ENCODE data around the gene AOC2. TPM values are rescaled to one million over a fixed set of nuclear protein-coding genes. Genes with fewer than 3 reads are reported as not detected.
"Not testable (repeated sequence)": the region's sequence is repeated elsewhere in the genome, so short reads cannot be mapped to it uniquely, and the experiment has no call there.

The AOC2 gene
- total RNA-seq, 1 donor from 2014 or later, result not detected

DNA sequence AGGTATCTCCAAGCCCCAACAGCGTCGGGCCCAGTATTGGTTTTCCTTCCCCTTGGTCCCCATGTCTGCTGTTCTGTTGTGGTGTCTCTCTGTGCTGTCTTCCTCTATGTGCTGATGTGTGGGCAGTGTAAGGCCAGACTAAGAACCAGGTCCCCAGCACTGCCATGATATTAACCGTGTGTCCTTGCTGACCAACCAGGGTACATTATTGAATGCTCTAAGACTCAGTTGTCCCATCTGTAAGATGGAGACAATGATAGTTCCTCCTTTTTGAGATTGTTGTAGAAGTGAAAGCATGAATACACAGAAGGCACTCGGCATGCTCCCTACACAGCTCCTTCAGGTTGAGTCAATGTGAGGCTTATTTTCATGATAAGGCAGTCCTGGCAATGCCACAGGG, 27.3 kb downstream of the AOC2 start:
- Histone ChIP-seq H3K9me3 (no peaks in the 10 kb centered on the region), H3K36me3 (peaks cover 27 to 36% of the 10 kb centered on the region in 2 donors), H3K27ac (no peak overlapping the region), H3K4me1 (no peaks in the 10 kb centered on the region), H3K27me3 (no peaks in the 10 kb centered on the region), H3K4me3 (no peak overlapping the region)
- intact Hi-C loops (cut with DNase I), result no loop called here
- DNase-seq (ENCODE audit: low spot score in 2 of 2), result no peak
- no peak for TF ChIP-seq CTCF (IDR thresholded peaks at IDR 0.05)

GRCh38 chr17:42872251-42872965, 28.0 kb downstream of the AOC2 start:
- intact Hi-C loops (cut with DNase I), result no loop called here
- no peaks in the 10 kb centered on the region for H3K27me3 ChIP-seq
- no peak for TF ChIP-seq CTCF (IDR thresholded peaks at IDR 0.05)
- H3K27ac ChIP-seq, result no peak overlapping the region
- no peak for DNase-seq (ENCODE audit: low spot score in 2 of 2)
- no peaks in the 10 kb centered on the region for H3K9me3 ChIP-seq
- H3K4me1 ChIP-seq, result no peaks in the 10 kb centered on the region
- peaks cover 27 to 36% of the 10 kb centered on the region in 2 donors for H3K36me3 ChIP-seq
- no peak overlapping the region for H3K4me3 ChIP-seq

- Histone ChIP-seq H3K36me3 (peaks cover 24 to 32% of the 10 kb centered on the region in 2 donors), H3K4me1 (no peaks in the 10 kb centered on the region), H3K27me3 (no peaks in the 10 kb centered on the region), H3K9me3 (no peaks in the 10 kb centered on the region), H3K4me3 (no peak overlapping the region), H3K27ac (no peak overlapping the region)
- no peak for DNase-seq (ENCODE audit: low spot score in 2 of 2)
- intact Hi-C loops (cut with DNase I), result no loop called here
- no peak for TF ChIP-seq CTCF (IDR thresholded peaks at IDR 0.05)
Measured at GRCh38 chr17:42873315-42873714, 28.9 kb downstream of the AOC2 start.

DNA sequence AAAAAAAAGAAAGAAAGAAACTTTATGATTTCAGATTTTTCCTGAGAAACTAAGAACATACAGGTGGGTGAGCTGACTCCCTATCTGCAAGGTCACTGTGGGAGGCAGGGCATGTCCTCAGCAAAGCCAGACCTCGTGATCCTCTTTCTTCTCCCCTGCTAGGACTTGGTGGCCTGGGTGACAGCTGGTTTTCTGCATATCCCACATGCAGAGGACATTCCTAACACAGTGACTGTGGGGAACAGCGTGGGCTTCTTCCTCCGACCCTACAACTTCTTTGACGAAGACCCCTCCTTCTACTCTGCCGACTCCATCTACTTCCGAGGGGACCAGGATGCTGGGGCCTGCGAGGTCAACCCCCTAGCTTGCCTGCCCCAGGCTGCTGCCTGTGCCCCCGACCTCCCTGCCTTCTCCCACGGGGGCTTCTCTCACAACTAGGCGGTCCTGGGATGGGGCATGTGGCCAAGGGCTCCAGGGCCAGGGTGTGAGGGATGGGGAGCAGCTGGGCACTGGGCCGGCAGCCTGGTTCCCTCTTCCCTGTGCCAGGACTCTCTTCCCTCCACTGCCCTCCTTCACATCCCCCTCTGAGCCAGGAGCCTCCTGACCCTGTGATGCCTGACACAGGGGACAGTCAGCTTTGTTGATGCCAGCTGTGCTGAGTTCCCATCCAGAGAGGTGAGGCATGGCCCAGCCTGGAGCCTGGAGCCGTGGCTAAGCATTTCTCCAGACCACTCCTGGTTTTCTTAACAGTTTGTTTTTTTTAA, 29.7 kb downstream of the AOC2 start:
- DNase-seq (ENCODE audit: low spot score in 2 of 2); H3K9me3 ChIP-seq; H3K4me3 ChIP-seq; H3K4me1 ChIP-seq; H3K27me3 ChIP-seq; intact Hi-C loops (cut with DNase I); H3K27ac ChIP-seq: not testable (repeated sequence)
- peaks cover 19 to 26% of the 10 kb centered on the region in 2 donors for H3K36me3 ChIP-seq

GRCh38 chr17:42877037-42877436, 32.7 kb downstream of the AOC2 start:
- no peak for TF ChIP-seq CTCF (IDR thresholded peaks at IDR 0.05)
- Histone ChIP-seq H3K36me3 (peaks cover 6 to 9% of the 10 kb centered on the region in 2 donors), H3K4me3 (no peak overlapping the region), H3K27ac (no peak overlapping the region), H3K27me3 (no peaks in the 10 kb centered on the region), H3K9me3 (no peaks in the 10 kb centered on the region), H3K4me1 (no peaks in the 10 kb centered on the region)
- DNase-seq (ENCODE audit: low spot score in 2 of 2), result no peak
- intact Hi-C loops (cut with DNase I), result no loop called here

Measured in ascending aorta (tissue), 2 donors.